HL-60/S4 treated with phorbol 12-myristate 13-acetate at 8.2 ng/mL for 4 days and 3 days (cell line): ENCODE data around the gene ASB10.

ENCODE experiments used
- in situ Hi-C: fragments of 300-500 bp; cut with MboI; formaldehyde crosslinking; loops from 2 replicates; pipeline ENCODE4 v1.15.0; 2022; ENCODE audit warnings: low sequenced_read_pairs

ASB10 gene

DNA sequence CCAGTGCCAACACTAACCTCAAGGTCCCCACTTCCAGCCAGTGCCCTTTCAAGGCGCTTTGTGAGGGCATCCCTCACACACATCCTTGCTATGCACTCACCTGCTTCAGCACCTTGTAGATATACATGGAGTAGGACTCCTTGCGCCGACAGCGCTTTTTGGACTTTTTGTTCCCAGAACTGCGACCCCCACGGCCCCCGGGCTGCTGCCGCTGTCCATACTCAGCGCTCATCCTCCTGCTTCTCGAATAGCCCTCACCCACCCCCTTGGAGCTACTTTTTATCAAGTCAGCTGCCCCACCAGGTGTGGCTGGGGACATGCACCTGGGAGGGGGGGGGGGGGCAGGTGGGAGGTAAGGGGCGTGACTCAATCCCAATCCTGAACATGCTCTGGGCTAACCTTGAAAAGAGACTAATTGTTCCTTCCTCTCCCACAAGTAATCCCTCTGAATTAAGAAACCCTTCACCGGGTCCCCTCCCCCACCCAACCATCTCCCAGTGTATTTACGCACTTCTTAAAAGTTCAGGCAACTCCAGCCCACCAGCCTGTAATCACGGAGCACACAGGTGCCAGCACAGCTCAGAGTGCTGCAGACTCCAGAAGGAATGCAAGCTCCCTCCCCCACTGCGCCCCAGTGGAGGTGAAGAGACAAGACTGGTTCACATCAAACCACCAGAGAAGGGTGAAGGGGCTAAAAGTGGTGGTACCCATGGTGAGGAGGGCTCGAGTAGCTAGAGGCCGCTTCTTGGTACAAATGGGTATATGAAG, 23.2 kb upstream of the ASB10 start, which contains the start of gene H2BK1:
H2BK1 (minus strand) TSS at position 402 of the 768 bp plus-strand sequence; CDS start at position 232, 170 bp downstream.
- in situ Hi-C loops = no loop called here

DNA sequence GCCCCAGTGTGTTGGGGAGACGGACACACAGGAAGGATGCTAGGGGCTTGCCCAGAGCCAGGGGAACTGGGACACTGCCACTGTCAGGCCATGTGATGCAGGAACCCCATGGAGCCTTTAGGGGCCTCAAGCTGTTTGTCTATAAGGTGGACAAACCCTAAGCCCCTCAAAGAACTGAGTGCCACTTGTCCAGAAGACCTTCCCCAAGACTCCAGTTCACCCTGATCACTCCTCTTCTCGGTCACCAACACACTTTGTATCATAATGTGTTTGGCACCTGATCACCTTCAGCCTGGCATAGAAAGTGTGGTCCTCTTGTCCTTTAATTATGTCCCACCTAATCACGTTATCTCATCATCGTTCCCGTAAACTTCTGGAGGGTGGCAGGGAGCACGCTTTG, 22.5 kb upstream of the ASB10 start:
- in situ Hi-C loops = no loop called here

DNA sequence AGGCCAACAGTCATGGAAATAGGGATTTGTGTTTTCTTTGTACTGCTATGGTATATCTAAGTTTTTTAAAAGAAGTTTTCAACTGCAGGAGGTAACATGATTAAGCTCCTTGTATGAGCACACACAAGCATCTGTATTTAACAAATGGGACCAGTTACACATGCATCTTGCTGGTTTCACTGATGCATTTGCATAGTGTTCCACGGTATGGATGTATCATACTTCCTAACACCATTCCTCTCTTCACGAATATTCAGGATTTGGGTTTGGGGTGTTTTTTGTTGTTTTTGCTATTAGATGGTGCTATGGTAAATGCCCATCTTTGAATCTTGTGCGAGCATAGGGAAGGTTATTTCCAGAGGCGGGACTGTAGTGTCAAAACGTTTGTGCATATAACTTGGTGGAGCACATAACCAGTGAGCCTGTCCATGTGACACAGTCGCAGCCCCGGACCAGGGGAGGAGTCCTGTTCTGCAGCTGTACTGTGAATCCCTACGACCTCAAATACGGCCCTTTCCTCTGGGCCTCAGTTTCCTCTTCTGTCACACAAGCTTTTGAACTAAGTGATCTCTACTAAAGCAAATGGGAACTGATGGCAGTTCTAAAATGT, 21.3 kb upstream of the ASB10 start:
- in situ Hi-C loops = no loop called here

DNA sequence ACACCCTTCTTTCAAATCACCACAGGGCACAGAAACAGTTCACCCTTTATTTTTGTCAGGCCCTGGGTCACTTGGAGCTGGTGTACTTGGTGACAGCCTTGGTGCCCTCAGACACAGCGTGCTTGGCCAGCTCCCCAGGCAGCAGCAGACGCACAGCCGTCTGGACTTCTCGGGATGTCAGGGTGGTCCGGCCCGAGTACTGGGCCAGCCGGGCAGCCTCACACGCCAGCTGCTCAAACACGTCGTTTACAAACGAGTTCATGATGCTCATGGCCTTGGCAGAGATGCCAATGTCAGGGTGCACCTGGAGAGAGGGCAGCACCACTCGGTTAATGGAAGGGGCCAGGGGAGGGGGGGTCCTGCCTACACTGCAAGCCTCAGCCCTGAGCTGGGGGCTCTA, 20.8 kb upstream of the ASB10 start:
- in situ Hi-C loops = no loop called here

DNA sequence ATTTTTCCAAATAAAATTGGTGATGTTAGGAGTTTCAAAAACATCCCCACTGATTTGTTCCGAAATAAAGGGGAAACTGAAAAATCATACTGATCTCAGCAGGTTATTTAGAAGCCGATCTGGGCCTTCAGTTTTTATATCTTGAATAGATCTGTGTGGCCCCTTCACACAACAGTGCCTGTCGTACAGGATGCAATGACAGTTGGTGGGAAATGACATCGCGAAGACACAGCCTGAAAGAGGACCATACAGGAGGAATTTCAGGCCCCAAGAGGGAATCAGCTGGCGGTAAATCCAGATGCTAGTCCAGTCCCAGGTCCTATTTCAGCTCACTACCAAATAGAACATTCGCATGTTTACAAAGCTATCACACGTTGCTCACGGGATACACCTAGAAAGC, 20.3 kb upstream of the ASB10 start:
- in situ Hi-C loops = no loop called here

DNA sequence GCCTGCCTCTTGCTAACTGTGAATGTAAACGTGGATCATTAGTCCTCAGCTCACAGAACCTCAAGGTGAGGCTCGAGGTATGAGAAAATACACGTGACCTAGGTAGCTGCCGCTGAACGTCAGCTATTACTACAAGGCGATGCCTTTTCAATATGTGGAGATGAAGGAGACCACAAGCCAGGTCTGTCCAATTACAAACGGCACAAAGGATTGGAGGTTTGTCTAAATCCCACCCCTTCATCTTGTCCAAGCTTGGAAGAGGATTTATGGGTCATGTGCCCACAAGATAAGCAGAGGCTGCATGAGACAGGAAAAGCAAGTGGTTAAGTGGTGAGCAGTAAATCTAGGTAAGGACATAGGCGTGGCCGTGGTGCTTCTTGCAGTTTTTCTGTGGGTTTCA, 19.9 kb upstream of the ASB10 start:
- in situ Hi-C loops = no loop called here

DNA sequence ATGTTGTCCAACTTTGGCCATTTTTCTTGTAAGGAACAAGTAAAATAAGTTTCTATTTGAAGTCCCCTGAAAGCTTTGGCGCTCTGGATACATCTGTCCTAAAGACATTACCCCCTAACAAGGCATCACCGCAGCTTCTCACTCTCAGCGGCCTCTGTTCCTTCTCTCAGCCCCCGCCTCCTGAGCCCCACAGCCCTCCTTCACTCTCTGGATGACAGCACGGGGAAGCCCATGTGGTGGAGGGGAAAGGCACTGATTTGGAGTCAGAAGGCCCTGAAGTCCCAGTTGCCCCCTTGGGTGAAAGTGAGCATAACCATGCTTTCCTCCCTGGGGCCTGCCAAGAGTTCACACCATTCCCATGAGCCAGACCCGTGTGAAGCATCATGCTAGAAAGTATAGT, 18.7 kb upstream of the ASB10 start:
- in situ Hi-C loops = no loop called here

DNA sequence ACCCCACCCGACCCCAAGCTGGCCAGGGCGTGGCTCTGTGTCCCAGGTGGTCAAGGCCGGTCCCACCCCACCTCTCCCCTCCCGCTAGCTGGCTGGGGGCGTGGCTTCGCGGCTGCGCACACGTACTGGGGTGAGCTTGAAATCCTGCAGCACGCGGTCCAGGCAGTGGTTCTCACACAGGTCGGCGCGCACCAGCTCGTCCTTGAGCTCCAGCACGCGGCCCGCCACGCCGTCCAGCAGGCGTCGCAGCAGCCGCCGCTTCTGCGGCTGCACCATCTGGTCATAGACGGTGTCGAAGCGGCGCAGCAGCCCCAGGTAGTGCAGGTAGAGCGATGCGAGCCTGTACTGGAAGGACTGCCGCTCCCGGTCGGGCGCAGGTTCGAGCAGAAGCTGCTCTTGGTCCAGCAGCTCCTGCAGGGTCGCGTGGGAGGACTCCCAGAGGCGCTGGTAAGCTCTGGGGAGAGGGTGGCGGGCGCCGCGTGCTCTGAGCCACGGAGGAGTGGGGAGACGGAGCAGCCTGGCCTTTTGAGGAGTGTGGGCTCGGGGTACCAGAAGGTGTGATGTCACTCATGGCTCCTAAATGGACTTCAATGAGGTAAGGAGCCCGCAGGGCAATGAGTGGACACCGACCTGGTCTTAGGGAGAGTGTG, 17.5 kb upstream of the ASB10 start:
- in situ Hi-C loops = no loop called here

DNA sequence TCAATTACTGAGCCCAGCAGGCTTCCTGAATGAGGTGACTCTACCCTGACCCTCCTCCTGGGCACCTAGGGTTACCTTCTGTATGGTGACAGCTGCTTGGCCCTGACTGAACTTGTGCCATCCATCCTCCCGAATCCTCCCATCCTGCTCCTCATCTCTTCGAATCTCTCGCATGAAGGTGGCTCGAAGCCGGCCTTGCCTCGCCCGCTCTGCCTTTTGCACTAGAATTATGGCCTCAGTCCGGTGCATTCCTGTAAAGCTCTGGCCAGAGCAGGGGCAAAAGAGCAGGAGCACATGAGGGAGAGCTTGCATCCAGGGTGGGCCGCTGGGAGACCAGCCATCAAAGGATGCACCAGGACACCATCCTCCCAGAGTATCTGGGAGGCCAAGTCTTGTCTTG, 15.8 kb upstream of the ASB10 start:
- in situ Hi-C loops = no loop called here

DNA sequence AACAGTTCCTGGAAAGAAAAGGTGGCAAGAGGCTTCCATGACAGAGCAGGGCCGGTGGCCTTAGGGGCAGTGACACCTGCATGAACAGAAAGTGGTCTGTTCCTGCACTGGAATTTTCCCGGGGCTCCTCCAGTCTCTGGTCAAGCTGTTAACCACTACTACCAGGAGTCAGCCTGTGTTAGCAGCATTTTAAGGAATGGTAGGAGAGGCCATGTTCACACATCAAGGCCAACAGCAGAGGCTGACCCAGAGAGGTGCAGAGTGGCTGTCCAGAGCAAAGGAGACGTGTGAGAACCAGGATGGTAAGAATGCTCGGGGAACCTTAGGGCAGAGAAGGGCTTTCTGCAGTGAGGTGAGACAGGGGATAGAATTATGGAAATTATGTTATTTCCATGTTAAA, 14.7 kb upstream of the ASB10 start:
- in situ Hi-C loops = no loop called here

DNA sequence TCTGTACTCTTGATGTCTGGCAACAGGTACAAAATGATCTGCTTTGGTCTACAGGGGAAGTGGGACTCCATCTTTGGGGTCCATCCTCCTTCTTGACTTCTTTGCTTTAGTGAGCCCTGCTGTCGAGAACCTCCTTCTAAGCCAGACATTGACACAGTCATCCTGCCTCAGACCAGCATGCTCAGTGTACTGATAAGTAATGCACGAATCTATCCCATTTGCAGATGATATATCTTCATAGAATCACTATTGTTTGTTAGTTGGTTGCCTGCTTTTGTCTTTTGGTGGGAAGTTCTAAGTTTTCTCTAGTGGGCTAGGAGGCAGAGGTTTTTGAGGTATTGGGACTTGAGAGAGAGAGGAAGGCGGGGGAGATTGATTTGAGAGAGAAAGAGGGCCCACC, 14.3 kb upstream of the ASB10 start:
- in situ Hi-C loops = no loop called here

DNA sequence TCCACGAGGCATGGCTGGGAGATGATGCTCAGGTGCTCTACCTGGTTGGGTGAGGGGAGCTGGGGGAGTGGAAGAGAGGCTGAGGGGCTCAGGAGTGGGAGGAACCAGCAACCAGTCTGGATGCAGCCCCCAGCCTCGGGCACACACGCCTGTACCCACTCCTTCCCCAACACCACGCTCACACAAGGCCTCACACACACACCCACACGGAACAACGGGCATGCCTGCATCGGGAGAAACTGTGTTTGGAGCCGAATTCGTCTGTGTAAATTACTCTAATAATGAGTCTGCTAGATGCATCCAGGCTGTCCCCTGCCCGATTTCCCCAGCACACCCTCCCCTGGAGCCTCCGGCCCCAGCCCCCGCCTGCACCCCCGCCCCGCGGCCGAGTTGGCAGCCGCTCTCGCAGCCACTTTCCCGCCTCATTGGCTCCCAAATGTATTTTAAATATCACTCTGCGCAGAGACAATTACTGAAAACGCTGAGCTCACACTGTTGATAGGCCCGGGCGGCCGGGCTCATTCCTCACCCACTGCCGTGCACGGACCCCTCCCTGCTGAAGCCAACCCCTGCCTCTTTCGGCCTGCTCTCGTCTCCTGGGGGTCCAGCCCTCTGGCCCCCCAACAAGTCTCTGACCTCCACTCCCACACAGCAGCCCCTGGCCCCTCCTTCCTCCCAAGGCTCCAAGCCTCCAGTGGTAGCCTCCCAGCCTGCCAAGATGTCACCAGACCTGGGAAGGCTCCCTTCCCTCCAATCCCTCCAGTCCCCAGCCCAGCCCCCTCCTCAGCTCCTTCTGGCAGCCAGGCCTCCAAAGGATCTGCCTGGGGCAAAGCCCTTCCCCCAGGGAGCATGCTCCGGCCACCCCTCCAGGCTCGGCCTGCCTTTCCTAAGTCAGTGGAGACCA, 12.1 kb upstream of the ASB10 start:
- in situ Hi-C loops = no loop called here

DNA sequence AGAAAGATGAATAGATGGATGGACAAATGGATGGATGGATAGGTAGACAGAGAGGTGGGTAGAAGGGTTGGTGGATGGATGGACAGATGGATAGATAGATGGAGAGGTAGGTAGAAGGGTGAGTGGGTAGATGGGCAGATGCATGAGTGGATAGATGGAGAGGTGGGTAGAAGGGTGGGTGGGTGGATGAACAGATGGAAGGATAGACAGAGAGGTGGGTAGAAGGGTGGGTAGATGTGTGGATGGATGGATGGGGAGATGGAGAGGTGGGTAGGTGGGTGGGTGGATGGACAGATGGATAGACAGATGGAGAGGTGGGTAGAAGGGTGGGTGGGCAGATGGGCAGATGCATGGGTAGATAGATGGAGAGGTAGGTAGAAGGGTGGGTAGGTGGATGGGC, 10.9 kb upstream of the ASB10 start:
- in situ Hi-C loops = no loop called here

DNA sequence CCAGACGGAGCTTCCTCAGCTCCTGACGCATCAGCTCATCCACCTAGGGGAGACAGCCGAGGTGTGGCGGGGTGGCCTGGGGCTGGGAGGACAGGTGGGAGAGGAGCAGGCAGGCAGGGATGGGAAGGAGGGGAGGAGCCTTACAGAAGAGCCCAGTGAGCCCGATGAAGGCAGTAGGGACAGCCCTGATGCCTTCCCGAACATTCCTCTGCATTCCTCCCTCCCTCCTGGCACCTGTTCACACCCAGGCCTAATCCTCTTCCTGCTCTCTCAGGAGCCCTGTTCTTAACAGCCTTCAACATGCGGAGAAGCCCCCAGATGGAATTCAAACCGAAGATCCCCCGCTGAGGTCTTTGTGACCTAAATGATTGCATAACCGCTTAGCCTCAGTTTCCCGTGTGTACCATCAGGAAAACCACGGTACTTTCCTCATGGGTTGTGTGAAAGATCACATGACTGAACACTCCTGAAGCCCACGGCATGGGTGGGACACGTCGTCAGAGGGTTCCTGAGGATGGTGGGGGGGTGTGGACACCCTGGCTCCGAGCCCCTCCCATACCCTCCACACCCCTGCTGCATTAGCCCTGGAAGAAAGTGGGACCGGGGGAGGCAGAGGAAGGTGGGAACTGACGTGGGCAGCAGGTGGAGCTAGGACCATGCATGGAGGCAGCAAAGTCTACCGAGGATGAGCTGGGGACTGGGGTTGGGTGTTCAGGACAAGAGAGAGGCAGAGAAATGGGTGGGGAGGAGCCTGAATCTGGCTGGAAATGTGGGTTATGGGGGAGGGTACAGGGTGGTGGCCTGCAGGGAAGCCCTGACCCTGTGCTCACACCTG, 8.8 kb upstream of the ASB10 start:
- in situ Hi-C loops = no loop called here

DNA sequence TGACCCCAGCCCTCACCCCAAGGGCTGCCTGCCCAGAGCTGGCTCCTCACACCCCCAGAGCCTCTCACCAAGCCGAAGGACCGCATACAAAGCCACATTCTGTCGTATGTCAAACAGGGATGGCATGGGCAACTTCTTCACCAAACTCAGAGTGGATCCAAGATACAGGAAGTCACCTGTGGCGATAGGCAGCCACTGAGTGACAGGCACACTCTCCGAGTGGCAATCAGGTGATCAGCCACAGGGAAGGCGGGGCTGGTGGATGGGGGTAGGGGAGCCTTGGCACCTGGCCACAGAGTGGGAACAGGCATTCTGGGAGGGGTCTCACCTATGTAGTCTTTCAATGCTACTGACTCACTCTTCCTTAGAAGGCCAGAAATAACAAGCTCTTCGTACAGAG, 7.1 kb upstream of the ASB10 start:
- in situ Hi-C loops = no loop called here

DNA sequence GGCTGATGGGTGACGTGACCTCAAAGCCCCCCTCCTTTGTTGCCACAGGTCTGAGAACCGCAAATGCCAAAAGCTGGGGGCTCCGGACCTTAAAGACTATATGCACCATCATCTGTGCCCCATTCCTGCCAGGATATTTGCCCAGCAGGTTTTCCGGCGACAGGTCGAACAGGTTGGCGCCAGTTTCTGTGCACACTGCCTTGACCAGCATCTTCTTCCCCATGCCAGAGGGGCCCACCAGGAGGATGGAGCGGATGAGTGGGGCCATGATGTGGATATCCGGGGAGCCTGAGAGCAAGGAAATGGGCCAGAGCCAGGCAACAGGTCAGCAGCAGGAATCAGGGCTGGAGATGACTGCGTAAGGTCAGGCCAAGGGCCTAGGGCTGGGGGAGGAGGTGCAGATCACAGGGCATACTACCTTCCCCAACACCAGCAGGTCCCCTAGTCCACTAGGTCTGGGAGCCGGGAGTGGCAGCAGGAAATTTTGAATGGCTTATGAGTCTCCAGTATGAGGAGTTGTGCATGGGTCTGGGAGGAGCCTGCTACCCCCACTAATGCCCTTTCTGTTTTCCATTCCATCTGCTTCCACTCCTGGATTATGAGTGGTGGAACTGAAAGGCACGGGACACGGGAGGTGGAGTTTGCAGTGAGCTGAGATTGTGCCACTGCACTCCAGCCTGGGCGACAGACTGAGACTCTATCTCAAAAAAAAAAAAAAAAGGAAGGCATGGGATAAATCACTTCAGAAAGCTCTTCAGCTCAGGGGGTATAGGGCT, 6.3 kb upstream of the ASB10 start:
- in situ Hi-C loops = no loop called here

DNA sequence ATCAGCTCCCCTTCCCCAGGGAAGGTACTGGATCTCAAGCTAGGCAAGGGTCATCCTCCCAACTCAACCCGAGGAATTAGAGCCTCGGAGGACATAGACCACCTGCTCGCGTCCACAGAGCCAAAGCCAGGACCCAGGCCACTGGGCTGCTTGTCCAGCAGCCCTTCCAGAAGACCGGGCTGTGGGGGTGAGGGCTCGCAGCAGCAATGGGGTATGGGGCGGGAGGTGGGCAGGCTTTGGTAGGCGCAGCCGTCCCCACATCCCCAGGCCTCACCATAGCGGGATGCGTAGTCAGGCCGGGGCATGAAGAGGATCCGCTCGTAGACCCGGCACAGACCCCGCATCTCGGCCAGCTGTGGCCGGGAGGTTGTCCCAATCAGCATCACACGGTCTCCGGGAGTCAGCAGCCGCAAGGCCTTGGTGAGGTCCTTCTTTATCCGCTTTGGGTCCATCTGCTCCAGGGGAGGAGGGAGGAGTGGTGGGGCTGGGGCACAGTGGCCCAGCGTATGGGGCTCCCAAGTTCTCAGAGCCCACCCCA, 5.0 kb upstream of the ASB10 start:
- in situ Hi-C loops = no loop called here

DNA sequence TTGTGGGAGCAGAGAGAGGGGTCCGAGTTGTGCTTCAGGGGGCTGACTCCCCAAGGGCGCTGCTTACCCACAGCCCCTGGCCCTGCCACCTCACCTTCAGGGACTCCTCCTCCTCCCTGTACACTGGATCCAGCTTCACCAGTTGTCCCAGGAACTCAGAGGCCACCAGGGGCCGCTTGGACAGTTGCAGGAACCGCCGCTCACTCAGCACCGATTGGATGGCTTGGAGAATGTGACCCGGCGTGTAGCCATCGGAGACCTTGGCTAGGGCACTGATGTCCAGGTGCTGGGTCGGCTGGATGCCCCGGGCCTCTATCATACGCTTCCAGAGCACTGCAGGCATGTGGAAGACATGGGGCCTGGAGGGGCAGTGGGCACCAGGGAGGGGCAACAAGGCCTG, 4.5 kb upstream of the ASB10 start:
- in situ Hi-C loops = no loop called here

DNA sequence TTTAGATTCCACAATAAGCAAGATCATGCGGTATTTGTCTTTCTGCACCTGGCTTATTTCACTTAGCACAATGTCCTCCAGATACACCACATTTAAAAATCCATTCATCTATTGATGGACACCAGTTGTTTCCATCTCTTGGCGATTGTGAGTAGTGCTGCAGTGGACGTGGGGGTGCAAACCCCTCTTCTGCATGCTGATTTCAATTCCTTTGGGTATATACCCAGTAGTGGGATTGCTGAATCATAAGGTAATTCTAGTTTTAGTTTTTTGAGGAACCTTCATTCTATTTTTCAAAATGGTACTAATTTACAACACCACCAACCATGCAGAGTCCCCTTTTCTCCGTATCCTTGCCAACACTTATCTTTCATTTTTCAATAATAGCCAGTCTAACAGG, 2.0 kb upstream of the ASB10 start:
- in situ Hi-C loops = no loop called here

DNA sequence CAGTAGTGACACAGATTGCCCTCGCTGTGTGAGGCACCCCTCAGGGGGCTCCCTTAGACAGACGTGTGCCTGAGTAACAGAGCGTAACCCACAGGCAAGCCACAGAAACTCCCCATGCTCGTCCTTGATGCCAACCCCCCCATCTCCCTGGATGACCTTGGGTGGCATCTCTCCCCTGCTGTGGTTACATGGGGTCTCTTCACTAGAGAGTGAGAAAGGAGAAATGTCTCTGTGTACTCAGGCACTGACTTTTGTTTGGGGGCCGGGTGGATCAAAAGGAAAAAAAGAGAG, 1.1 kb upstream of the ASB10 start:
- in situ Hi-C loops = no loop called here
